GM23248 (cell line): Measurements from ENCODE around the gene TRPC4AP.

Experiments
- EZH2 ChIP-seq: fragments of 200-600 bp; sonication (generic); IDR thresholded peaks from 2 replicates; pipeline ENCODE4 v1.6.1; 2018; ENCODE audit warnings: antibody characterized with exemption, mild to moderate bottlenecking; ENCODE audit not compliant: insufficient read depth, poor library complexity, severe bottlenecking
- EZH2phosphoT487 ChIP-seq: fragments of 200-600 bp; sonication (generic); IDR thresholded peaks from 2 replicates; pipeline ENCODE4 v1.6.1; 2018; ENCODE audit warnings: antibody characterized with exemption, moderate library complexity, mild to moderate bottlenecking, low read depth; ENCODE audit not compliant: insufficient read depth

DNA sequence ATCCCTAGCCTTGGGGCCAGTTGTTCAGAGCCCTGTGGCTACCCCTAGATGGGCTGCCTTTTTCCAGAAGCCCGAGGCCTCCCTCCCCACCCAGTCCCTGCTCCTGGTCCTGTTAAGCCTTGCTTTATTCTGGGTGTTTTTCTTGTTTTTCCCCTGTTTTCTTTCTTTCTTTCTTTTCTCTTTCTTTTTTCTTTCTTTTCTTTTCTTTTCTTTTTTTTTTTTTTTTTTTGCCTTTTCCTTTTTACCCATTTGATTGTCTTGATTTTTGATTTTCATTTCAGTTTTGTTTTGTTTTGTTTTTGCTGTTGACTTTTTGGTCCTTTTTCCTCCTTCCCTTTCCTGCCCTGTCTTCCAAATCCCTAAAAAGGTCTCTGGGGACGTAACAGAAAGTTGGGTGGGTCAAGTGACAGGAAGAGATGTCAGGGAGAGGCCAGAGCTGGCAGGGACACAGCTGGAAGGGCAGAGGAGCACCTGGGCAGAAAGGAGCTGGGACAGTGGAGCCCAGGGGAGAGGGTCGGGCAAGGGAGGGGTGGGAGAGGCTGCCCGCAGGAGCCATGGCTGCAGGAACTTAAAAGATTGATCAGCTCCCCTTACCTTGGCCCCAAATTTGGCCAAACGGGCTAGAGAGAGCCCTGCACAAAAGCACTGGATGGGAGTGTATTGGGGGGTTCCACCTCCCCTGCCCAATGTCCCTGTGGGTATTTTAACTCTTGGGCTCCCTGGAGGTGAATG, 109.4 kb downstream of the TRPC4AP start:
- TF ChIP-seq EZH2: no peak
- no peak for TF ChIP-seq EZH2phosphoT487
